ENCODE data around the gene TRIM56.
"Not testable (repeated sequence)": the region's sequence is repeated elsewhere in the genome, so short reads cannot be mapped to it uniquely, and the experiment has no call there.

Gene TRIM56

GRCh38 chr7:101071362-101072104 lies 13.7 kb upstream of the TRIM56 start:
- not testable (repeated sequence) for H3K27me3 ChIP-seq (ENCODE audit: insufficient read depth, low read length); H3K4me1 ChIP-seq (ENCODE audit: insufficient read depth, low read length); H3K4me3 ChIP-seq (ENCODE audit: low read length); H3K9ac ChIP-seq (ENCODE audit: low read depth, low read length); H3K27ac ChIP-seq (ENCODE audit: low read depth, low read length); H3K9me3 ChIP-seq (ENCODE audit: insufficient read depth, low read depth, low read length); H3K36me3 ChIP-seq (ENCODE audit: insufficient read depth, low read length)
- WGBS: 92% methylated on average over 13 of the region's 14 CpGs

GRCh38 chr7:101075646-101076045 lies 9.6 kb upstream of the TRIM56 start:
- no peaks in the 10 kb centered on the region for H3K9me3 ChIP-seq (ENCODE audit: insufficient read depth, low read depth, low read length)
- 69% methylated on average over 3 of the region's 3 CpGs for WGBS
- peaks cover 2% of the 10 kb centered on the region; the same call in 1 of the 2 replicates for H3K4me1 ChIP-seq (ENCODE audit: insufficient read depth, low read length)
- H3K27ac ChIP-seq (ENCODE audit: low read depth, low read length): no peak overlapping the region
- H3K4me3 ChIP-seq (ENCODE audit: low read length): no peak overlapping the region
- H3K9ac ChIP-seq (ENCODE audit: low read depth, low read length): no peak overlapping the region
- no peaks in the 10 kb centered on the region for H3K36me3 ChIP-seq (ENCODE audit: insufficient read depth, low read length)
- no peaks in the 10 kb centered on the region for H3K27me3 ChIP-seq (ENCODE audit: insufficient read depth, low read length)

GRCh38 chr7:101076183-101076582 lies 9.1 kb upstream of the TRIM56 start:
- not testable (repeated sequence) for H3K36me3 ChIP-seq (ENCODE audit: insufficient read depth, low read length); H3K27me3 ChIP-seq (ENCODE audit: insufficient read depth, low read length)
- WGBS: 90% methylated on average over 8 of the region's 8 CpGs

GRCh38 chr7:101077303-101078086 lies 7.8 kb upstream of the TRIM56 start:
- H3K4me1 ChIP-seq (ENCODE audit: insufficient read depth, low read length): peaks cover 2% of the 10 kb centered on the region; the same call in 1 of the 2 replicates
- no peaks in the 10 kb centered on the region for H3K27me3 ChIP-seq (ENCODE audit: insufficient read depth, low read length)
- H3K9me3 ChIP-seq (ENCODE audit: insufficient read depth, low read depth, low read length): no peaks in the 10 kb centered on the region
- no peak overlapping the region for H3K4me3 ChIP-seq (ENCODE audit: low read length)
- WGBS: 34% methylated on average over 13 of the region's 13 CpGs
- no peak overlapping the region for H3K9ac ChIP-seq (ENCODE audit: low read depth, low read length)
- no peaks in the 10 kb centered on the region for H3K36me3 ChIP-seq (ENCODE audit: insufficient read depth, low read length)
- no peak overlapping the region for H3K27ac ChIP-seq (ENCODE audit: low read depth, low read length)

More at GRCh38 chr7:101076183-101076582, 9.1 kb upstream of the TRIM56 start:
- H3K4me1 ChIP-seq (ENCODE audit: insufficient read depth, low read length); H3K9me3 ChIP-seq (ENCODE audit: insufficient read depth, low read depth, low read length); H3K9ac ChIP-seq (ENCODE audit: low read depth, low read length); H3K4me3 ChIP-seq (ENCODE audit: low read length); H3K27ac ChIP-seq (ENCODE audit: low read depth, low read length): not testable (repeated sequence)

- H3K36me3 ChIP-seq (ENCODE audit: insufficient read depth, low read length): no peaks in the 10 kb centered on the region
- H3K4me1 ChIP-seq (ENCODE audit: insufficient read depth, low read length): peaks cover 10% of the 10 kb centered on the region
- H3K4me3 ChIP-seq (ENCODE audit: low read length): no peak overlapping the region
- no peak overlapping the region for H3K9ac ChIP-seq (ENCODE audit: low read depth, low read length)
- H3K27ac ChIP-seq (ENCODE audit: low read depth, low read length): no peak overlapping the region
- no peaks in the 10 kb centered on the region for H3K27me3 ChIP-seq (ENCODE audit: insufficient read depth, low read length)
- no peaks in the 10 kb centered on the region for H3K9me3 ChIP-seq (ENCODE audit: insufficient read depth, low read depth, low read length)
- 91% methylated on average over 1 of the region's 1 CpG for WGBS
Observed at GRCh38 chr7:101081432-101081831, 3.8 kb upstream of the TRIM56 start.

- no peaks in the 10 kb centered on the region for H3K27me3 ChIP-seq (ENCODE audit: insufficient read depth, low read length)
- H3K4me3 ChIP-seq (ENCODE audit: low read length): peak overlapping the region; percentile 68
- H3K9ac ChIP-seq (ENCODE audit: low read depth, low read length): no peak overlapping the region; the same call in 1 of the 2 replicates
- H3K36me3 ChIP-seq (ENCODE audit: insufficient read depth, low read length): peaks cover 12% of the 10 kb centered on the region
- WGBS: 62% methylated on average over 5 of the region's 5 CpGs
- peaks cover 7% of the 10 kb centered on the region for H3K4me1 ChIP-seq (ENCODE audit: insufficient read depth, low read length)
- H3K9me3 ChIP-seq (ENCODE audit: insufficient read depth, low read depth, low read length): no peaks in the 10 kb centered on the region
- peak overlapping the region; percentile 79; the same call in 1 of the 2 replicates for H3K27ac ChIP-seq (ENCODE audit: low read depth, low read length)
Observed at GRCh38 chr7:101084865-101085161, 468 bp upstream of the TRIM56 start.

GRCh38 chr7:101087334-101088068 lies 2.2 kb downstream of the TRIM56 start:
- peaks cover 12% of the 10 kb centered on the region for H3K36me3 ChIP-seq (ENCODE audit: insufficient read depth, low read length)
- H3K9me3 ChIP-seq (ENCODE audit: insufficient read depth, low read depth, low read length): no peaks in the 10 kb centered on the region
- no peak overlapping the region for H3K4me3 ChIP-seq (ENCODE audit: low read length)
- WGBS: 96% methylated on average over 45 of the region's 45 CpGs
- no peaks in the 10 kb centered on the region for H3K27me3 ChIP-seq (ENCODE audit: insufficient read depth, low read length)
- H3K9ac ChIP-seq (ENCODE audit: low read depth, low read length): no peak overlapping the region
- peaks cover 7% of the 10 kb centered on the region for H3K4me1 ChIP-seq (ENCODE audit: insufficient read depth, low read length)
- H3K27ac ChIP-seq (ENCODE audit: low read depth, low read length): no peak overlapping the region

- Histone ChIP-seq H3K4me1 (ENCODE audit: insufficient read depth, low read length) (peaks cover 7% of the 10 kb centered on the region), H3K4me3 (ENCODE audit: low read length) (no peak overlapping the region), H3K36me3 (ENCODE audit: insufficient read depth, low read length) (peaks cover 12% of the 10 kb centered on the region), H3K27me3 (ENCODE audit: insufficient read depth, low read length) (no peaks in the 10 kb centered on the region), H3K27ac (ENCODE audit: low read depth, low read length) (no peak overlapping the region), H3K9ac (ENCODE audit: low read depth, low read length) (no peak overlapping the region), H3K9me3 (ENCODE audit: insufficient read depth, low read depth, low read length) (no peaks in the 10 kb centered on the region)
- WGBS: 97% methylated on average over 21 of the region's 21 CpGs
Observed at GRCh38 chr7:101088069-101088425, 2.8 kb downstream of the TRIM56 start.

GRCh38 chr7:101088858-101089529 lies 3.7 kb downstream of the TRIM56 start:
- Histone ChIP-seq H3K27me3 (ENCODE audit: insufficient read depth, low read length) (no peaks in the 10 kb centered on the region), H3K27ac (ENCODE audit: low read depth, low read length) (no peak overlapping the region), H3K4me3 (ENCODE audit: low read length) (no peak overlapping the region), H3K9me3 (ENCODE audit: insufficient read depth, low read depth, low read length) (no peaks in the 10 kb centered on the region), H3K4me1 (ENCODE audit: insufficient read depth, low read length) (peaks cover 7% of the 10 kb centered on the region), H3K9ac (ENCODE audit: low read depth, low read length) (no peak overlapping the region), H3K36me3 (ENCODE audit: insufficient read depth, low read length) (peaks cover 12% of the 10 kb centered on the region)
- WGBS: 97% methylated on average over 41 of the region's 41 CpGs

GRCh38 chr7:101089876-101090275 lies 4.6 kb downstream of the TRIM56 start:
- no peaks in the 10 kb centered on the region for H3K27me3 ChIP-seq (ENCODE audit: insufficient read depth, low read length)
- no peak overlapping the region for H3K27ac ChIP-seq (ENCODE audit: low read depth, low read length)
- H3K4me3 ChIP-seq (ENCODE audit: low read length): no peak overlapping the region

More at GRCh38 chr7:101089876-101090275, 4.6 kb downstream of the TRIM56 start:
- 96% methylated on average over 9 of the region's 9 CpGs for WGBS
- Histone ChIP-seq H3K9ac (ENCODE audit: low read depth, low read length) (no peak overlapping the region), H3K9me3 (ENCODE audit: insufficient read depth, low read depth, low read length) (no peaks in the 10 kb centered on the region), H3K4me1 (ENCODE audit: insufficient read depth, low read length) (peaks cover 8% of the 10 kb centered on the region), H3K36me3 (ENCODE audit: insufficient read depth, low read length) (peaks cover 12% of the 10 kb centered on the region)
